Activated CD8-positive, alpha-beta memory T cell treated with anti-CD3 and anti-CD28 coated beads, Interleukin-2, amount 50 U/mL, for 24 hours (primary cell): ENCODE measurements around the gene COP1.

ENCODE experiments used
- DNase-seq: peaks from one replicate; pipeline ENCODE4 v3.0.0-alpha.2; 2020; ENCODE audit errors: extremely low read depth

COP1 gene

DNA sequence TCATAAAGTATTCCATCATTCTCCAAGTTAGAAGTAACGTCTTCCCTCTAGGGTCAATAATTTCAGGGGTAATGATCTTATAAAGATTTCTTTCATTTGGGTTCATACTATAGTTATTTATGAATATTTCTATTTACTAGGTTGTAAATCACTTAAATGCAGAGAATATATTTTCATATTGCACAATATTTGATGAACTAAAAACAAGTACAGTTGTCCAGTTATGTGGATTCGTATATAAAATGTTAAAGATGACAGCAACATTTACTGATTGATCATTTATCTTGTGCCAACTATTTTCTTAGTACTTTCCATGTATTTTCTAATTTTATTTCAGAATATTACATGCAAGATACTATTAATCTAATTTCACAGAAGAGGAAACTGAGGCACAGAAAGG, 243.3 kb downstream of the COP1 start:
- DNase-seq = no peak

DNA sequence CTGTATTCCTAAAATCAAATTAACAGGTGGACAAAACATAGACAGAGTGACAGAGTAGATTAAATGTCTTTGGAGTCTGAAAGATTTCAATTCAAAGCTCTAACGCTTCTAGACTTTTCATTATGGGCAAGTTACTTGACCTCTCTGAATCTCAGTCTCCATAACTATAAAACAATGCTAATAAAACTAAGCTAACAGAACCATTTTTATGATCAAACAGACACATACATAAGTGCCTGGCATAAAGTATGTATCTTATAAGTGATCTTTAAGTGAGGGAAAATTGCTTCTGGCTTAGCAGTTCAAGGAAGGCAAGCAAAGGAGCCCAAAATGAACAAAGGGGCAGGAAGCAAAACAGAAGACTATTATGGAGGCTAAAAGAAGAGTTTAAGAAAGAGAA, 246.9 kb downstream of the COP1 start:
- no peak for DNase-seq

GRCh38 chr1:175951627-175952026, 255.5 kb downstream of the COP1 start:
- no peak for DNase-seq

DNA sequence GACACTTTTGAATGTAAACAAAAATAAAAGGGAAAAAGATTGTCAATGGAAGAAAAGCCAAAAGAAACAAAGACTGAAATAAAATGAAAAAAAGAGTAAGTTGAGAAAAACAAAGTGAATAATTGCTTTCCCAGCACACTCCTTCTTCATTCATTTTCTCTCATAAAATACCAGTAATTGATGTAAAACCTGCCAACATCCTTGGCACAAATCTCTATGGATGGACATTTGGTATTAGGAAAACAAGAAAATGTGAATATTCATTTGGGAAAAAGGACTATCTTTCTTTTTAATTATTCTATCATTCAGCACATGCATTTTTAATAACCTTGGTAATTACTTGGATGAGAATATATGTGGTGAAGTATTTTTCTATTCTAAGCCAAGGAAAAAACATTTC, 259.3 kb downstream of the COP1 start:
- DNase-seq = no peak

- no peak for DNase-seq
These were observed 262.5 kb downstream of the COP1 start for GRCh38 chr1:175944591-175944990.

GRCh38 chr1:175941164-175941563, 265.9 kb downstream of the COP1 start:
- no peak for DNase-seq

GRCh38 chr1:175936736-175937135, 270.4 kb downstream of the COP1 start:
- no peak for DNase-seq

DNA sequence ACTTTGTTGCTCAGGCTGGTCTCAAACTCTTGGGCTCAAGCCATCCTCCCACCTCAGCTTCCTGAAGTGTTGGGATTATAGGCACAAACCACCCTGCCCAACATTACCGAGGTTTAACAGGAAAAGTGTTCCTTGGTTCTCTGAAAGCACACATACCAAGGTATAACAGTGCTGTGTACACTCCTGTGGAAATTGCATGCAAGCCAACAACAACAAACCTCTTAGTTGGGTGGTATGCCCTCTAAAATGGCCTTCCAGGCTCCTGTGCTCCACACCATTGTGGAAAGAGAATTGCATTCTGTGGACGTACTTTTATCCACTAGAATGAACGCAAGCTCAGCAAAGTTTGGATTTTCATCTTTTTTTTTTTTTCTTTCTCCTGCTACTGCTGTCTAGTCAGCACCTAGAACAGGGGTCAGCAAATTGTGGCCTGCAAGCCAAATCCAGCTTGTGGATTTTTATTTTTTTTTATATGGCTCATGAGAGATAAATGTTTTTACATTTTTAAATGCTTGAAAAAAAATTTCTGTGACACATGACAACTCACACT, 271.4 kb downstream of the COP1 start:
- DNase-seq = no peak

DNA sequence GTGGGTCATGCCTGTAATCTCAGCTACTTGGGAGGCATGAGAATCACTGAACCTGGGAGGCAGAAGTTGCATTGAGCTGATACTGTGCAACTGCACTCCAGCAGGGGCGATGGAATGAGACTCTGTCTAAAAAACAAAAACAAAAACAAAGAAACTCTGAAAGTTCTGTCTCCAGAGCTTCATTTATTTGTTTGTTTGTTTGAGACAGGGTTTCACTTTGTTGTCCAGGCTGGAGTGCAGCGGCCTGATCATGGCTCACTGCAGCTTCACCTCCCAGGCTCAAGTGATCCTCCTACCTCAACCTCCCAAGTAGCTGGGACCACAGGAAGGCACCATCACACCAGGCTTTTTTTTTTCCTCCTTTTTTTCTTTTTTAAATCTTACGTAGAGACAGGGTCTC, 271.9 kb downstream of the COP1 start:
- DNase-seq = no peak

- DNase-seq = no peak
These were observed 273.3 kb downstream of the COP1 start for GRCh38 chr1:175933801-175934200.

GRCh38 chr1:175927944-175928343, 279.1 kb downstream of the COP1 start:
- no peak for DNase-seq

GRCh38 chr1:175922254-175922881, 284.7 kb downstream of the COP1 start:
- DNase-seq = no peak

DNA sequence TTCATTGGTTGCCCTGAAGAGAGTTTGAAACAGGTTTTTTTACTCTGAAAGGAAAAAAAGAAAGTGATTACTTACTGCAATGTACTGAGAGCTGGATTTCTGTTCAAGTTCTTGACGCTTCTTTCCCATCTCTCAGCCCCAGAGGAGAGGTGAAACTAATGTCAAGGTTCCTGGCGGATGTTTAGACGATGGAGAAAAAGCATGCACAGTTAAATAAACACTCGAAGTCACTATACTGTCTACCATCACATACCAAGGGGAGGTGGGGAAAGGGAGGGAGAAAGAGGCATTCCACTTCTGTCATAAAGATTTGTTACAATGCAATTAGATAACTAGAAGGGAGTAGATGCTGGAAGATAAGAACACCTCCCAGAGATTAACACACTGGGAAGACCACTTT, 286.7 kb downstream of the COP1 start:
- DNase-seq = no peak

GRCh38 chr1:175919001-175919400, 288.1 kb downstream of the COP1 start:
- no peak for DNase-seq

GRCh38 chr1:175918364-175918801, 288.7 kb downstream of the COP1 start:
- DNase-seq = no peak

GRCh38 chr1:175914115-175914514, 293.0 kb downstream of the COP1 start:
- DNase-seq = no peak

GRCh38 chr1:175911138-175911537, 295.9 kb downstream of the COP1 start:
- no peak for DNase-seq

DNA sequence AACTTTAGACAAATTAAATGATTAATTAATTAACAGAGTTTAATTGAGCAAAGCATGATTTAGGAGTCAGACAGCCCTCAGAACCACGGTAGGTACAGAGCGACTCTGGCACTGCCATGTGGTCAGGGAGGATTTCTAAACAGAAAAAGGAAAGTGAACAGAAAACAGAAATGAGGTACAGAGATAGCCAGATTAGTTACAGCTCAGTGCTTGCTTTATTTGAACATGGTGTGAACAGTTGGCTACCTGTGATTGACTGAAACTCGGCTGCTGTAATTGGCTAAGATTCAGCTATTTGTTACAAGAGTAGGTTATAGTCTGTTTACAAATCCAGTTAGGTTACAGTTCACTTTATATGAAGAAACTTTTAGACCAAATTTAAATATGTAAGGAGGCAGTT, 300.7 kb downstream of the COP1 start:
- DNase-seq = no peak

DNA sequence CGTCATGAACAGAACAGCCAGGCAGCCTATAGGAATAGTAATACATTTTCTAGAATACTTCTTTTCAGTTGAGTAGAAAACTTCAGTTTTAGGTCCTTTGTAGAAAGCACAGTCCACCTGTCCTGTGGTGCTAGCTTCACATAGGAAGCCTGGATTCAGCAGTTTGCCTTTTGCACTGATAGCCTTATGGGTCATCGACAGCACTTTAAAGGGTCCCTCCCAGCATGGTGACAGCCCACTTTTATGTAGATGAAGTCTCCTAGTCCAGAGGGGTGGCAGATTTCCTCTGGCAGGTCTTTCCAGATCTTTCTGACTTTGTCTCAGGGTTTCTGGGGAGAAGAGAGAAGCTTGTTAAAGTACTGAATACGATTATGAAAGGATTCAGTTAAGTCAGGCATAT, 302.3 kb downstream of the COP1 start:
- DNase-seq = no peak

GRCh38 chr1:175902281-175902680, 304.8 kb downstream of the COP1 start:
- no peak for DNase-seq

DNA sequence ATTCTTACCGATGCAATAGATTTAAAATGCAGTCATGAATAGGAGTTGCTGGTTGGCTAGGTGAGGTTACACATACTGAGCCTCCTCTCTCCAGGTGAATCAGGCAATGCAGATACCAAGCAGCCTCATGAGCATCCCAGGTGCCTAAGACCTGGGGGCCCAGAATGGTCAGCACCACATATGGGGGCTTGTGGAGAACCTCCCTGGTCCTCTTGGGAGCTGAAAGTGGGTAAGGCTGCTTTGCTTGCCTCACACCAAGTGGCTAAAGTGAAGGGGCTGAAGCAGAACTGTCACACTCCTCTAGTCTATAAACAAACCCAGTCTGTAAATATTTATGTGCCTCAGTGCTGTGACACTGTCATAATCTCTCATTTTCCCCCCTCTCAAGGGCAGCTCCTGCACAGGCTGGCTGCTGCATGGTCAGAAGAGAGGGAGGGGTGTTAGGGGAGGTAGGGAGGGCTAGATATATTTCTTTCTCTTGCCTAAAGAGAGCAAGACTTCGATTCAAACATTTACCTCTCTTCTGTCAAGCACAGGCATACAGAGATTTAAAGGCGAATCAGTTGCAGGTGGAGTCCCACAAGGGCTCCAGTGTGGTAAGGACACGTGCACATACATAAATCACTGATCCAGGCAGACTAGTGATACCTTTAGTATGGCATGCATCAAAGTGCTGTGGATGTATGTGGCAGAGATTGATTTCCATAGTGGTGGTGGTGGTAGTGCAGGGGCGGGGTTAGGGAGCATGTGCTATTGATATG, 305.8 kb downstream of the COP1 start:
- DNase-seq = no peak

DNA sequence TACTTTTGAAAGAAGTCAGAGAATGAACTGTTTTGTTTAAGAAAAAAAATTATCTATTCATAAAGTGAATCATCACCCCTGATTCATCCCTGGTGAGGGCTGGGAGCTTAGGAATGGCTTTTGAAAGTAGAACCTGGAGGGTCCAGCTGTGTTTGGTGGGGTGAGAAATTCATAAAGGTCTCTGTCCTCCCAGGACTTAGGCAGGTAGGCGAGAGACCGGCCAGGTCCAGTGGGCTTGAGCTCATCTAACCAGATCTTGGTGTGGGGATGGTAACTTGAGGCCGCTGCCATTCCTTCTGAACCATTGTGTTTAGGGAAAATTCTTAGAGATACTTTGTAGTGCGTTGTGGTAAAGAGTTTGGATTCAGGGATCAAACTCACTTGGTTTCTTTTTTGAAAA, 306.9 kb downstream of the COP1 start:
- no peak for DNase-seq

DNA sequence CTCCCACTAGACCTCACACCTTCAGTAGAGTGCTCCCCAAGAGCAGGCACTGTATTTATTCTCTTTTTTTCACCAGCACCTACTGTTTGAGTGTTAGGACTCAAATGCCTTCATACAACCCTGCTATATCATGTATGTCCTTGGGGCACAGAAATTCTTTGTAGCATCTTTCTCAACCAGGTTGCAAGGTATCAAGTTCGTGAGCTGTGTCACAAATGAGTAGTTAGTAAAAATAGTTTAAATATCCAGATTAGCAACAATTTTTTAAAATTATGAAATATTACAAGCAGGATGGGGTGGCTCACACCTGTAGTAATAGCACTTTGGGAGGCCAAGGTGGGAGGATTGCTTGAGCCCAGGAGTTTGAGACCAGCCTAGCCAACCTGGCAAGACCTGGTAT, 311.1 kb downstream of the COP1 start:
- DNase-seq = no peak
